Activated CD8-positive, alpha-beta memory T cell treated with anti-CD3 and anti-CD28 coated beads, Interleukin-2, amount 50 U/mL, for 1 hour (primary cell): ENCODE measurements around the gene C1orf141.
"Not testable (repeated sequence)": the region's sequence is repeated elsewhere in the genome, so short reads cannot be mapped to it uniquely, and the experiment has no call there.

ENCODE experiments used
- DNase-seq: peaks from one replicate; pipeline ENCODE4 v3.0.0-alpha.2; 2020; ENCODE audit errors: extremely low read depth

C1orf141 gene

GRCh38 chr1:67085326-67085725 lies 49.4 kb downstream of the C1orf141 start:
- no peak for DNase-seq

DNA sequence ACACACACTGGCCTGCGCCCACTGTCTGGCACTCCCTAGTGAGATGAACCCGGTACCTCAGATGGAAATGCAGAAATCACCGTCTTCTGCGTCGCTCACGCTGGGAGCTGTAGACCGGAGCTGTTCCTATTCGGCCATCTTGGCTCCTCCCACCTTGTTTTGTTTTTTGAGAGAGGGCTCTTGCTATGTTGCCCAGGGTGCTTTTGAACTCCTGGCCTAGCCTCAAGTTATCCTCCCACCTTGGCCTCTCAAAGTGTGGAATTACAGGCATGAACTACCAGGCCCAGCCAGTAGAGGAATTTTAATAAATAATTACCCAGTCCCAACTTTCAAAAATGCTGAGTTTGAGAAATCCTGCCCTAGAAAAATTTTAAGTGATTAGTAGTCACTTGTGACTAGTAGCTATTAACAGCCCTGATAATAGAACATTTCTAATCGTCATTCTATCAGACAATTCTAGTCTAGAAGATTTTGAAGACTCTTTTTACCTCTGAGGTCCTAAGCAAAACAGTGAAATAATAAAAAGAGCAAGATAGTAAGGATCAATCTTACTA lies 49.9 kb downstream of the C1orf141 start:
- DNase-seq: no peak

DNA sequence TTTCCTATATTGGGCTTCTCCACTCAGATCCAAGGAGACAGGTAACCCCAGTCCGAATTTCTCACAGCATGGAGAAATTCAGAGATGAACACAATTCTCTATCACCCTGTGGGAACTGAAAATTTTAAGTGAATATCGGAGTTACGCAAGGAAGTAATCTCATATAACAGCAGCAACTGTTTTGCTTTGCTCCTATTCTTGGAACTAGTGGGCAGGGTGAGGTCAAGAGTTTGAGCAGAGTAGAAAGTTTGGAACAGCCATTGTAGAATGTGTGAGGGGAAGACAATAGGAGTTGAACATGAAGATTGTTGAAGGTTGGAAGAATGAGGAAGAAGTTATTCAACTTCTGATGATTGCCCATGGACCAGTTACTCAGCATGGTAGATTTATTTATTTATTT lies 56.5 kb downstream of the C1orf141 start:
- DNase-seq: no peak

GRCh38 chr1:67077593-67077992 lies 57.2 kb downstream of the C1orf141 start:
- DNase-seq: no peak

- no peak for DNase-seq
Measured at GRCh38 chr1:67072749-67073148, 62.0 kb downstream of the C1orf141 start.

DNA sequence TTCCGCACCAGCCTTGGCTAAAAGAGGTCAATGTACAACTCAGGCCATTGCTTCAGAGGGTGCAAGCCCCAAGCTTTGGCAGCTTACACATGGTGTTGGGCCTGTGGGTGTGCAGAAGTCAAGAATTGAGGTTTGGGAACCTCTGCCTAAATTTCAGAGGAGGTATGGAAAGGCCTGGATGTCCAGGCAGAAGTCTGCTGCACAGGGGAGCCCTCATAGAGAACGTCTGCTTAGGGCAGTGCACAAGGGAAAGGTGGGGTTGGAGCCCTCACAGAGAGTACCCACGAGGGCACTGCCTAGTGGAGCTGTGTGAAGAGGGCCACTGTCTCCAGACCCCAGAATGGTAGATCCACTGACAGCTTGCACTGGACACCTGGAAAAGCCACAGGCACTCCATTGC lies 67.1 kb downstream of the C1orf141 start:
- not testable (repeated sequence) for DNase-seq

DNA sequence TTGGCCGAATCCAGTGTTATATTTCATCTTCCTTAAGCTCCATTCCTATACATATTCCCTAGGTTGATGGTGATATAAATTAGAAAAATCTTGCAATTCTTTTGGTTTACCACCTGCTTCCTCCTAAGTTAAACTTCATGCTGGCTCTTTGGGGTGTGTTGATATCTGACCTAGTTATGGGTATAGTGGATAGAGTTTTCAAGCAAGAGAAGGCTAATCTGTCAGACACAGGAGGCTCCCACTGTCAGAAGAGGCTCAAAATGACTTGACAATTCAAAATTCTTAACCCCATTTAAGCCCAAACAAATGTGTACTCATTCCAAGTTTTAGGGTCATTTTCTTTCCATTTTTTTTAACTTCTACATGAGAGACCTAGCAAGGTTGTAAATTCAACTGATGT lies 72.4 kb downstream of the C1orf141 start:
- no peak for DNase-seq

GRCh38 chr1:67061266-67061665 lies 73.5 kb downstream of the C1orf141 start:
- no peak for DNase-seq

DNA sequence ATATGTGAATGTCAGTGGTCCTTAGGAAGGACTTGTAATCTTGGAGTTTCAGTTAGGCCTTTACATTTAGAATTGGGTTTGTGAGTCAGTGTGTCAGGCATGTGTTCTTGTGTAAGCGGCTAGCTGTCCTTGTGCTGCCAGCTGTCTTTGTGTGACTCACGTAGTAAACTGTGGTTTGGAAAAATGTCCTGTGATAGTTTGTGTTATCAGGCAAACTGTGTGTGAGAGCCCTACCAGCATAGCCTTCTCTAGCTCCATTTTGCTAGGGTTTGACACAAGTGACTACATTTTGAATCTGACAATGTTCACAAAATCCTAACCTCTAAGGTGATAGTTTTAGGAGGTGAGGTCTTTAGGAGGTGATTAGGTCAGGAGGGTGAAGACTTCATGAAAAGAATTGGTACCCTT lies 74.0 kb downstream of the C1orf141 start:
- no peak for DNase-seq

- no peak for DNase-seq
Measured at GRCh38 chr1:67059346-67059745, 75.4 kb downstream of the C1orf141 start.

DNA sequence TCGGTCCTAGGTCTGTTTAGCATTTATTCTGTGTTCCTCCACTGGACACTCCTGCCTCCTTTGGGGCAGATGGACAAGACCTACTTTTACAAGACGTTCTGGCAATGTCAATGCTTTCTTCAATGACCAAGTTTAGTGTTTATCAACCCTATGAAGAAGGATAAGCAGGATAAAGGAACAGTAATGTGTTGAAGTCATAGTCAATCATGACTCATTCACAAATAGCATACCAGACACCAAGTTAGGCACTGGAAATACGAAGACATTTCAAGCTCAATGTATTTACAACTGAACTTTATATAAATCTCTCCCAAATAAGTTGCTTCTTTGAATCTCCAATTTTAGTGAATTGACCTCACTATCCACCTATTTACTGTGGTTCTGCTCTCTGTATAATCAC lies 76.0 kb downstream of the C1orf141 start:
- DNase-seq: no peak

DNA sequence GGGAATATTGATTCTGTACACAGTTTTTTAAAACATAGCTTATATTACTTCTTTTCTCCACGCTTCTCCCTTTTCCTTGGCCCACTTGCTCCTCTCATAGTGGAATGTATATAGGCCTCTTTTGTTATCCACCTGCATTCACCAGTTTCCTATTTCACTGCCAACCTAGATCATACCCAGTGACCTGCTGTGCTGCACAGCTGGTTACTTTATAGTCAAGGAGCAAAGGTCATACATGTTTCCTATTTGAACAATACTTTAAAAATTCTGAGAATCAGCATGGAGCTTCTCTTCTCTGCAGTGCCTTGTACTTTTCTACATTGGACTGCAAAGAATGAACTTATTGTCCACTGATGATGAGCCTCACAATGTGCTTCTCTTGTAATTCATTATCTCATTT lies 76.5 kb downstream of the C1orf141 start:
- DNase-seq: no peak

- peak; percentile 44 for DNase-seq
Measured at GRCh38 chr1:67053785-67054772, 80.7 kb downstream of the C1orf141 start, which contains the start of gene SLC35D1. TSS of gene SLC35D1 (minus strand) at chr1:67054148. CDS start at chr1:67054013, 135 bp downstream.

- no peak for DNase-seq
Measured at GRCh38 chr1:67053535-67053784, 81.3 kb downstream of the C1orf141 start.

GRCh38 chr1:67052741-67053534 lies 81.8 kb downstream of the C1orf141 start:
- DNase-seq: no peak

DNA sequence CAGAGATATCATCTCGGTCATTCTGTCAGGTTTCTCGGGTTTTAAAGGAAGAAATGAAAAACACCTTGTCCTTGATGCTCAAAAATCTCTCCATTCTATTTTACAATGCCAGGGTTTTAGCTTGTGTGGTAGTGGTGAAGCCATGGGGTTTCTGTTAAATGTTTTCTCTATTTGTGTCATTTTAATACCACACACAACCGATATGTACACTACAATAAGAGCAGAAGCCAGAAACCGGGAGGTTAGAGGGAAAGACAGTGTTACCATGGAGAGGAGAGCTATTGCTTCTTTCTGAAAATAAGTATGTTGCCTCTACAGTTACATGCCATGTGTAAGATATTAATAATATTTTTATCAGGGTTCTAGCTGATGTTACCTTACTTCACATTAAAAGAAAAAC lies 83.6 kb downstream of the C1orf141 start:
- no peak for DNase-seq

DNA sequence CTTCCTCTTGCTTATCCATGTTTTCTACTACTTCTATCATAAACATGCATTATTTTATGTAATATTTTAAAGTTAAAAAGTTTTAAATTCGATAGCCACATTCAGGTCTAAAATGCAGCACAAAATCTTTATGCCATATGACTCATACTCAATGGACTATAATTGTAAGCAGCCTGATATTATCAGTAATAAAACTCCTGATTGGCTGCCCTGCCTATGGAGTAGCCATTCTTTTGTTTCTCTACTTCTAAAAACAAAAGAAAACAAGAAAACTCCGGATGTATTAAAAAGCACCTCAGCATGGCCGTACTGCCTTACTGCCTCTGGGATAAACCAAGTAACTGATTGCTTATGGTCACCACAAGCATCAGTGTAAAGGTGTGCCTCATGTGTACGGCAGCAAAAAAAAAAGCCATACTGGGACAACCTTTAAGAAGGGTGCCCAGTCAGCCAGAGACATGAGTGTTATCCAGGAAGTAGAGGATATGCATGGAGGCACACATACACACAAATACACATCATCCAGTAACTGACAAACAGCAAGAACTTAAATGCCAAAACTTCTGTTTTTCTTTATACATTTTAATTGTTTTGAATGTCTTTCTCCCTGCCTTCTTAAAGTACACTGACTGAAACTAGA lies 90.0 kb downstream of the C1orf141 start:
- no peak for DNase-seq

DNA sequence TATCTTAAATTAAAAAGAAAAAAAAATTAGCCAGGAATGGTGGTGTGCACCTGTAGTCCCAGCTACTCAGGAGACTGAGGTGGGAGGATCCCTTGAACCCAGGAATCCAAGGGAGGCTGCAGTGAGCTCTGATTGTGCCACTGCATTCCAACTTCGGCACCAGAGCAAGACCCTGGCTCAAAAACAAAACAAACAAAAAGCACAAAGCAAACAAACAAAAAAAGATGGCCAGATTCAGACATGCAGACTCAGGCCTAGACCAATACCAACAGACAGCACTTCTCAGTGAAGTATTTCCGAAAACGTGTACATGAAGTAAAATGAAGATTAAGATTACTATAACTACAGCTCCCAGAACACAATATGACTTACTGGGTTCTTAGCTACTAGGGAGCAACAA lies 91.4 kb downstream of the C1orf141 start:
- no peak for DNase-seq
